Omental fat pad (tissue), 4 donors: ENCODE results near the gene WDFY1. TPM values are rescaled to one million over a fixed set of nuclear protein-coding genes. Genes with fewer than 3 reads are reported as not detected.

Source experiments
- ATAC-seq: fragments of 150-250 bp; one replicate; pipeline ENCODE4 v1.9.1; 2016; ENCODE audit warnings: mild to moderate bottlenecking, moderate library complexity; ENCODE audit not compliant: low FRiP score
- DNase-seq: peaks from one replicate; pipeline ENCODE4 v3.0.0-alpha.2; 2019; ENCODE audit warnings: low spot score
- CTCF ChIP-seq, 3 donors: fragments of 450-650 bp; IDR thresholded peaks; one replicate each; pipeline ENCODE4 v1.5.1; 2016 to 2017; ENCODE audit warnings: antibody characterized with exemption in 3 of 3, mild to moderate bottlenecking in 3 of 3, moderate library complexity in 2 of 3
- total RNA-seq, 4 donors: library from RNA; depleted of rRNA; stranded (reverse); fragments of >200 nt; gene quantifications; one replicate each; pipeline ENCODE4 v1.1.0, GENCODE V29; 2016

Gene WDFY1
- total RNA-seq, 4 donors from 2014 or later: 44.7 to 85.6 (median 54.2) TPM

GRCh38 chr2:223905996-223906395 lies 39.1 kb downstream of the WDFY1 start:
- DNase-seq (no peak), ATAC-seq (no peak)
- TF ChIP-seq CTCF (IDR thresholded peaks at IDR 0.05): no peak

GRCh38 chr2:223901854-223902253 lies 43.3 kb downstream of the WDFY1 start:
- no peak for DNase-seq
- TF ChIP-seq CTCF (IDR thresholded peaks at IDR 0.05): no peak
- no peak for ATAC-seq

- no peak for ATAC-seq
- TF ChIP-seq CTCF (IDR thresholded peaks at IDR 0.05): no peak
- DNase-seq: no peak
Observed at GRCh38 chr2:223901311-223901710, 43.8 kb downstream of the WDFY1 start.

- no peak for TF ChIP-seq CTCF (IDR thresholded peaks at IDR 0.05)
- ATAC-seq (no peak), DNase-seq (no peak)
Observed at GRCh38 chr2:223900531-223900930, 44.6 kb downstream of the WDFY1 start.

- TF ChIP-seq CTCF (IDR thresholded peaks at IDR 0.05): no peak
- no peak for DNase-seq
- ATAC-seq: no peak
Observed at GRCh38 chr2:223900066-223900465, 45.1 kb downstream of the WDFY1 start.

GRCh38 chr2:223897669-223898330 lies 47.3 kb downstream of the WDFY1 start:
- ATAC-seq (no peak), DNase-seq (no peak)
- TF ChIP-seq CTCF (IDR thresholded peaks at IDR 0.05): no peak

- DNase-seq (no peak), ATAC-seq (no peak)
- no peak for TF ChIP-seq CTCF (IDR thresholded peaks at IDR 0.05)
Observed at GRCh38 chr2:223896833-223897311, 48.3 kb downstream of the WDFY1 start.
